CD14-positive monocyte (primary cell): ENCODE results near the gene VCAN. TPM values are rescaled to one million over a fixed set of nuclear protein-coding genes. Genes with fewer than 3 reads are reported as not detected.

Experiments used
- DNase-seq, 3 donors: peaks; one replicate each; pipeline ENCODE4 v3.0.0-alpha.2; 2011 to 2022
- H2AFZ ChIP-seq: 2 replicates; pipeline ENCODE4 v1.6.0; 2012; ENCODE audit warnings: mild to moderate bottlenecking, low read depth, low read length, inconsistent platforms; ENCODE audit not compliant: insufficient read depth, poor library complexity, severe bottlenecking
- H3K27ac ChIP-seq, 2 donors: 1 replicate in 1 of 2; 2 replicates in 1 of 2; pipeline ENCODE4 v1.5.1; 2012 to 2013; ENCODE audit warnings: low read length in 2 of 2, control low read depth in 1 of 2, inconsistent platforms in 1 of 2, low read depth in 1 of 2, mild to moderate bottlenecking in 1 of 2
- H3K27me3 ChIP-seq, 2 donors: one replicate each; pipeline versions ENCODE4 v1.6.0 to v1.6.1; 2011 to 2013; ENCODE audit warnings: low read length in 2 of 2; ENCODE audit not compliant: control insufficient read depth in 2 of 2, insufficient read depth in 2 of 2
- H3K36me3 ChIP-seq, 2 donors: replicated peaks in 1 of 2; 1 replicate in 1 of 2; 2 replicates in 1 of 2; pipeline versions ENCODE4 v1.5.1 to v1.6.1; 2012 to 2013; ENCODE audit warnings: low read length in 2 of 2, control low read depth in 1 of 2, inconsistent platforms in 1 of 2, mild to moderate bottlenecking in 1 of 2; ENCODE audit not compliant: insufficient read depth in 2 of 2, control insufficient read depth in 1 of 2
- H3K4me1 ChIP-seq, 2 donors: 1 replicate in 1 of 2; 2 replicates in 1 of 2; pipeline versions ENCODE4 v1.5.1 to v1.6.1; 2012 to 2013; ENCODE audit warnings: low read length in 2 of 2, control low read depth in 1 of 2, inconsistent platforms in 1 of 2, mild to moderate bottlenecking in 1 of 2, moderate library complexity in 1 of 2; ENCODE audit not compliant: insufficient read depth in 2 of 2, control insufficient read depth in 1 of 2
- H3K4me2 ChIP-seq: replicated peaks from 2 replicates; pipeline ENCODE3; 2012; ENCODE audit warnings: low read length, moderate library complexity, mild to moderate bottlenecking; ENCODE audit not compliant: poor library complexity, severe bottlenecking; ENCODE audit errors: extremely low read depth
- H3K4me3 ChIP-seq, 3 experiments: fragments of 200-600 bp in 1 of 3; sonication (generic) in 1 of 3; replicated peaks in 1 of 3; 1 replicate in 2 of 3; 2 replicates in 1 of 3; pipeline ENCODE4 v1.5.1; 2011 to 2013; ENCODE audit warnings: low read length in 3 of 3, mild to moderate bottlenecking in 3 of 3, control low read depth in 2 of 3, low read depth in 2 of 3, inconsistent platforms in 1 of 3, moderate library complexity in 1 of 3
- H3K79me2 ChIP-seq: 2 replicates; pipeline ENCODE4 v1.6.0; 2012; ENCODE audit warnings: mild to moderate bottlenecking, control low read depth, inconsistent platforms, low read length, moderate library complexity; ENCODE audit not compliant: insufficient read depth
- H3K9ac ChIP-seq: 2 replicates; pipeline ENCODE4 v1.6.0; 2017; ENCODE audit warnings: low read length, mild to moderate bottlenecking; ENCODE audit not compliant: insufficient read depth, poor library complexity, severe bottlenecking
- H3K9me3 ChIP-seq, 2 donors: replicated peaks in 1 of 2; 1 replicate in 1 of 2; 2 replicates in 1 of 2; pipeline versions ENCODE4 v1.5.1 to v1.6.1; 2012 to 2013; ENCODE audit warnings: low read length in 2 of 2, control low read depth in 1 of 2; ENCODE audit not compliant: control insufficient read depth in 1 of 2, insufficient read depth in 1 of 2
- H4K20me1 ChIP-seq: 2 replicates; pipeline ENCODE4 v1.6.0; 2012; ENCODE audit warnings: mild to moderate bottlenecking, low read length, control low read depth, moderate library complexity; ENCODE audit not compliant: insufficient read depth
- H3K27ac Mint-ChIP-seq, 7 donors: one replicate each; pipeline ENCODE4 v1.8.0; 2020; ENCODE audit warnings: mild to moderate bottlenecking in 7 of 7, mixed read lengths in 7 of 7, moderate library complexity in 6 of 7, inconsistent platforms in 2 of 7
- H3K27me3 Mint-ChIP-seq, 3 donors: one replicate each; pipeline ENCODE4 v1.8.0; 2021 to 2022; ENCODE audit warnings: low read depth in 3 of 3, mild to moderate bottlenecking in 3 of 3, mixed read lengths in 3 of 3, moderate library complexity in 3 of 3, inconsistent platforms in 1 of 3
- H3K36me3 Mint-ChIP-seq, 2 donors: one replicate each; pipeline ENCODE4 v1.8.0; 2020; ENCODE audit warnings: mixed read lengths in 2 of 2, inconsistent platforms in 1 of 2, mild to moderate bottlenecking in 1 of 2
- H3K4me1 Mint-ChIP-seq: one replicate; pipeline ENCODE4 v1.8.0; 2020; ENCODE audit warnings: mild to moderate bottlenecking, mixed read lengths
- H3K4me3 Mint-ChIP-seq, 2 donors: one replicate each; pipeline ENCODE4 v1.8.0; 2020; ENCODE audit warnings: mild to moderate bottlenecking in 2 of 2, mixed read lengths in 2 of 2, moderate library complexity in 1 of 2
- H3K9me3 Mint-ChIP-seq, 7 donors: one replicate each; pipeline ENCODE4 v1.8.0; 2020 to 2022; ENCODE audit warnings: mixed read lengths in 7 of 7, mild to moderate bottlenecking in 6 of 7, moderate library complexity in 6 of 7, inconsistent platforms in 2 of 7
- CTCF ChIP-seq: fragments of 200-600 bp; IDR thresholded peaks from one replicate; pipeline ENCODE4 v1.8.0; 2022; ENCODE audit warnings: antibody characterized with exemption, mild to moderate bottlenecking
- WGBS: methylation state at CpG from one replicate; pipeline ENCODE4 v1.1.5; 2013; ENCODE audit warnings: missing lambda C conversion rate; ENCODE audit not compliant: insufficient coverage; 5-methylcytosine and 5-hydroxymethylcytosine counted together
- intact Hi-C, 2 donors: fragments of 100-400 bp; cut with micrococcal nuclease; formaldehyde crosslinking; loops; one replicate each; pipeline versions ENCODE4 v1.15.0 to v1.15.1; 2023
- polyA plus RNA-seq, 3 donors: library from polyadenylated mRNA; depleted of rRNA in 1 of 3; unstranded in 2 of 3; stranded (reverse) in 1 of 3; fragments of 300-500 nt in 2 of 3; fragments of >200 nt in 1 of 3; fragmentation: Illumina TruSeq in 2 of 3; gene quantifications; 1 replicate in 2 of 3; 2 replicates in 1 of 3; pipeline ENCODE4 v1.2.3, GENCODE V29; 2012 to 2021

VCAN gene
- polyA plus RNA-seq, 3 donors: 417 to 844 (median 630) TPM

- peaks cover 12 to 43% of the 10 kb centered on the region in 2 donors for H3K4me1 ChIP-seq
- WGBS: no CpG with 5 or more reads among the region's 1 CpG
- H3K4me2 ChIP-seq: no peak overlapping the region
- Mint-ChIP-seq H3K27me3 (no peaks in the 10 kb centered on the region), H3K9me3 (peaks cover 0 to 4% (median 0%) of the 10 kb centered on the region in 7 donors), H3K36me3 (peaks cover 81 to 97% of the 10 kb centered on the region in 2 donors), H3K4me3 (no peak overlapping the region), H3K4me1 (peaks cover 50% of the 10 kb centered on the region), H3K27ac (peak overlapping the region in 1 of 7 donors; percentile 46)
- no peaks in the 10 kb centered on the region for H3K9me3 ChIP-seq
- peak overlapping the region in 1 of 2 donors; percentile 44 for H3K27ac ChIP-seq
- TF ChIP-seq CTCF: no peak
- no peak overlapping the region for H3K9ac ChIP-seq
- no peak overlapping the region for H3K4me3 ChIP-seq
- DNase-seq: no peak
- peaks cover 100% of the 10 kb centered on the region for H3K79me2 ChIP-seq
- intact Hi-C loops: loop anchor here in 1 of 2 donors (5.0 kb wide), 1 partner anchor 60 kb away; no protein-coding TSS in a partner anchor
- H2AFZ ChIP-seq: no peak overlapping the region
- H3K36me3 ChIP-seq: peaks cover 99 to 100% of the 10 kb centered on the region in 2 donors
- no peaks in the 10 kb centered on the region for H3K27me3 ChIP-seq
- H4K20me1 ChIP-seq: peaks cover 100% of the 10 kb centered on the region
These were observed 15.6 kb downstream of the VCAN start for GRCh38 chr5:83487155-83487554.

- TF ChIP-seq CTCF: no peak
- intact Hi-C loops: loop anchor here in 1 of 2 donors (5.0 kb wide), 1 partner anchor 59 kb away; no protein-coding TSS in a partner anchor
- H3K9me3 Mint-ChIP-seq: peaks cover 0 to 4% (median 0%) of the 10 kb centered on the region in 7 donors
- peaks cover 0 to 2% (median 0%) of the 10 kb centered on the region in 3 donors for H3K27me3 Mint-ChIP-seq
- no peaks in the 10 kb centered on the region for H3K9me3 ChIP-seq
- H3K4me3 ChIP-seq: no peak overlapping the region
- H3K9ac ChIP-seq: peak overlapping the region; percentile 10
- H3K4me1 ChIP-seq: peaks cover 7 to 33% of the 10 kb centered on the region in 2 donors
- H3K36me3 Mint-ChIP-seq: peaks cover 81 to 97% of the 10 kb centered on the region in 2 donors
- no peak overlapping the region for H3K27ac Mint-ChIP-seq
- no CpG with 5 or more reads among the region's 1 CpG for WGBS
- no peak overlapping the region for H3K4me3 Mint-ChIP-seq
- no peak overlapping the region for H3K4me2 ChIP-seq
- H3K27me3 ChIP-seq: no peaks in the 10 kb centered on the region
- no peak overlapping the region for H2AFZ ChIP-seq
- peaks cover 42% of the 10 kb centered on the region for H3K4me1 Mint-ChIP-seq
- H4K20me1 ChIP-seq: peaks cover 100% of the 10 kb centered on the region
- H3K36me3 ChIP-seq: peaks cover 99 to 100% of the 10 kb centered on the region in 2 donors
- no peak overlapping the region for H3K27ac ChIP-seq
- no peak for DNase-seq
- H3K79me2 ChIP-seq: peaks cover 100% of the 10 kb centered on the region
These were observed 16.7 kb downstream of the VCAN start for GRCh38 chr5:83488271-83488670.
